GM12875 (cell line): ENCODE data around the gene MAGI1.

ENCODE experiments used
- H3K4me3 ChIP-seq: one replicate; pipeline ENCODE4 v1.5.1; 2011; ENCODE audit warnings: low read depth, low read length, control low read depth
- CTCF ChIP-seq: IDR thresholded peaks from 2 replicates; pipeline ENCODE4 v1.5.1; 2011; ENCODE audit warnings: low read depth, mild to moderate bottlenecking, control low read depth, inconsistent platforms, low read length, moderate library complexity, borderline replicate concordance; ENCODE audit not compliant: insufficient read depth

The MAGI1 gene

GRCh38 chr3:65596029-65596300 is 442.8 kb downstream of the MAGI1 start:
- TF ChIP-seq CTCF = no peak
- H3K4me3 ChIP-seq = no peak overlapping the region

GRCh38 chr3:65595222-65596028 is 443.3 kb downstream of the MAGI1 start:
- no peak for TF ChIP-seq CTCF
- H3K4me3 ChIP-seq = no peak overlapping the region

GRCh38 chr3:65593780-65594752 is 444.7 kb downstream of the MAGI1 start:
- no peak for TF ChIP-seq CTCF
- no peak overlapping the region for H3K4me3 ChIP-seq

GRCh38 chr3:65591313-65591712 is 447.4 kb downstream of the MAGI1 start:
- no peak overlapping the region for H3K4me3 ChIP-seq
- TF ChIP-seq CTCF = no peak

- no peak overlapping the region for H3K4me3 ChIP-seq
- no peak for TF ChIP-seq CTCF
Observed at GRCh38 chr3:65588884-65589283, 449.8 kb downstream of the MAGI1 start.

- no peak for TF ChIP-seq CTCF
- no peak overlapping the region for H3K4me3 ChIP-seq
Observed at GRCh38 chr3:65587650-65588439, 450.9 kb downstream of the MAGI1 start.
